ENCODE measurements around the gene CENPVL2. TPM values are rescaled to one million over a fixed set of nuclear protein-coding genes. Genes with fewer than 3 reads are reported as not detected.
"Not testable (repeated sequence)": the region's sequence is repeated elsewhere in the genome, so short reads cannot be mapped to it uniquely, and the experiment has no call there.

Gene CENPVL2
- not detected for polyA plus RNA-seq

DNA sequence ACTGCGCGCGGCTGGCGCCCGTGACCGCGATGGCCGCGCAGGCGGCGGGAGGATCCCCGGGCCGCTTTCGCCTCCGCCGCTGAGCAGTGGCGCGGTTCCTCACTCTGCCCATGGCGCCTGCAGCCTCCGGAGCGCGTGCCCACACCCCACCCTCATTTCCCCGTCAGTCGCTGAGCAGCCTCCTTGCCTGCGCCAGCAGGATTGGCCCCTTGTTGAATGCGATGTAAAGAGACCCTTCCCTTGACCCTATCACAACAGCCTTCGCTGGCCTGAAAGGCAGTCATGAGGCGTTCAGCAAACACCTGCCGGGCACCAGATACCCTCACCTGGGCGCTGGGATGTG lies at the start of gene CENPVL2:
Gene CENPVL2, minus strand, starts transcription at position 112 of the 343 bp plus-strand sequence. Its CDS starts 0 bp downstream, at position 112.
- DNase-seq; H3K4me1 Mint-ChIP-seq; H3K27me3 Mint-ChIP-seq (ENCODE audit: low read depth in 3 of 3); H3K27ac Mint-ChIP-seq; H3K4me3 Mint-ChIP-seq; H3K36me3 Mint-ChIP-seq; H3K9me3 Mint-ChIP-seq: not testable (repeated sequence)

DNA sequence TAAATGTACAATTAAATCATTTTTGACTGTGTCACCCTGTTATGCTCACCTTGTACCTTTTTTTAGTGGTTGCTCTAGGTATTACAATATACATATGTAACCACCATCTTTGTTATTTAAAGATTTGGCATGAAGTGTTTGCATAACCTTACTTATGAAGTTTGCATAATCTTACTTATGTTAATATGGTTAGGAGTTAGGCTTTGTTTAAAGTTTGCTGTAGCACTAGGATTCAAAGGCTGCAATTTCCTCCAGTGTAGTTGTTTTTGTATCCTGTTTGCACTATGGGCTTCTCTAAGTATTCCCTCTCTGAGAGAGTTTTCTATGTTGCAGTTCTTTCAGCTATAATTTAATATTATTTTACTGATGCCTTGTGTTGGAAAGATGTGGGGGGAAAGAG lies 45.6 kb upstream of the CENPVL2 start:
- no peak for DNase-seq
- Mint-ChIP-seq H3K27ac (no peak overlapping the region), H3K9me3 (no peaks in the 10 kb centered on the region), H3K36me3 (no peaks in the 10 kb centered on the region), H3K27me3 (ENCODE audit: low read depth in 3 of 3) (peaks cover 0 to 22% (median 9%) of the 10 kb centered on the region in 3 donors), H3K4me3 (no peak overlapping the region), H3K4me1 (no peaks in the 10 kb centered on the region)

DNA sequence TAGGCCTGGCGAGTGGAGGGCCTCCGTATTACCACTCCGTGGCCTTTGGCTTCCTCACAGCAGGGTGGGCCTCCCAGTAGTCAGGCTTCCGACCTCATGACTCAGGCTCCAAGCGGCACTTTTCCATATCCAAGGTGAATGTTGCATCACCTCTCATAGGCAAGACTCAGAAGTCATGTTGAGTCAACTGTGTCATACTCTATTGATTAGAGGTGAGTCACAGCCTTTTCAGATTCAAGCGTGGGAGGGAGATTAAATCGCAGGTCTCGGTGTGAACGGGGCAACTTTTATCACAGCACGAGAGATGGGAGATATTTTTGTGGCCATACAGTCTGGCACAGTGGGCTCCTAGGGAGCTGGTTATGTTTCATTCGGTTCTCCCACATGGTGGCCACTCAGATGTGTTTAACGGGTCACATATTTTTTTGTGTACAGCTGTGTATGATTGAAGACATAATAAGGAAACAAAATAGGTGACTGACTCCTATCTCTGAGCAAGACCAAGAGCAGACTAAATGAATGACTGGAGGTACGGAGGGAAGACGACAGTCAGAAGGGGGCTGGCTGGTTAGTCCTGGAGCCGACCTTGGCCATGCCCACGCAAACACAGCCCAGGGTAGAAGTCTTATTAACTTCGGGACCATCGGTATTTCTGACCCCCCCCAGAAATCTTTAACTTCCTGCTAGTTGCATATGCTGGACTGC lies 30.5 kb upstream of the CENPVL2 start:
- not testable (repeated sequence) for DNase-seq, H3K36me3 Mint-ChIP-seq, H3K4me3 Mint-ChIP-seq

DNA sequence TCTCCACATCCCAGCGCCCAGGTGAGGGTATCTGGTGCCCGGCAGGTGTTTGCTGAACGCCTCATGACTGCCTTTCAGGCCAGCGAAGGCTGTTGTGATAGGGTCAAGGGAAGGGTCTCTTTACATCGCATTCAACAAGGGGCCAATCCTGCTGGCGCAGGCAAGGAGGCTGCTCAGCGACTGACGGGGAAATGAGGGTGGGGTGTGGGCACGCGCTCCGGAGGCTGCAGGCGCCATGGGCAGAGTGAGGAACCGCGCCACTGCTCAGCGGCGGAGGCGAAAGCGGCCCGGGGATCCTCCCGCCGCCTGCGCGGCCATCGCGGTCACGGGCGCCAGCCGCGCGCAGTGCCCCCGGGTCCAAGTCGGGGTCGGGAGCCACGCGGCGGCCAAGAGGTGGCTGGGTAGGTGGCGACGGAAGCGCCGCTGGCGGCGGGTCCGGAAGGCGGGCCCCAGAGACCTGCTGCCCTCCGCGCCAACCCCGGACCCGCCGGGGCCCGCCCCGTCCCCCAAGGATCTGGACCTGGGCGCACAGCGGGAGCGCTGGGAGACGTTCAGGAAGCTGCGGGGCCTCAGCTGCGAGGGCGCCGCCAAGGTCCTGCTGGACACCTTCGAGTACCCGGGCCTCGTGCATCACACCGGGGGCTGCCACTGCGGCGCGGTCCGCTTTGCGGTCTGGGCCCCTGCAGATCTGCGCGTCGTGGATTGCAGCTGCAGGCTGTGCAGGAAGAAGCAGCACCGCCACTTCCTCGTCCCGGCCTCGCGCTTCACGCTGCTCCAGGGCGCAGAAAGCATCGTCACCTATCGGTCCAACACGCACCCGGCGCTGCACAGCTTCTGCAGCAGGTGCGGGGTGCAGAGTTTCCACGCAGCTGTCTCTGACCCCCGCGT lies 27.9 kb upstream of the CENPVL2 start, which contains the start of gene CENPVL1:
Gene CENPVL1, plus strand, starts transcription at position 236 of the 888 bp plus-strand sequence. Its CDS starts 0 bp downstream, at position 236.
- not testable (repeated sequence) for H3K27ac Mint-ChIP-seq; H3K27me3 Mint-ChIP-seq (ENCODE audit: low read depth in 3 of 3); H3K36me3 Mint-ChIP-seq; DNase-seq; H3K4me3 Mint-ChIP-seq; H3K9me3 Mint-ChIP-seq; H3K4me1 Mint-ChIP-seq

More for the DNA sequence above, 30.5 kb upstream of the CENPVL2 start:
- H3K27ac Mint-ChIP-seq; H3K27me3 Mint-ChIP-seq (ENCODE audit: low read depth in 3 of 3); H3K4me1 Mint-ChIP-seq; H3K9me3 Mint-ChIP-seq: not testable (repeated sequence)

DNA sequence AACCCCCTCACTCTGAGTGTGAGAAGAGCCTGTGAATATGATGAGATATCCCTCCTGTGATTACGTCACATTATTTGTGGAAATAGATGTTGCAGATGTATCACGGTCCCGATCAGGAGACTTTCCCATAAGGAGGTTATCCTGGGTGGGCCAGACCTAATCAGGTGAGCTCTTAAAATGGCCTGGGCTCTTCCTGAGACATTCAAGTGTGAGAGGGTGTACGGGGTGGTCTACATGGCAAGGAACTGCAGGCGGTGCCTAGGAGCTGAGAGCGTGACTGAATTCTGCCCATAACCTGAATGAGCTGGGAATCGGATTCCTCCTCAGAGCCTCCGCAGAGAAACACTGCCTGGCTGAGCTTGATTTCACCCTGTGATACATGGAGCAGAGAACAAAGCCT lies 14.8 kb upstream of the CENPVL2 start:
- H3K4me1 Mint-ChIP-seq = no peaks in the 10 kb centered on the region
- H3K36me3 Mint-ChIP-seq = no peaks in the 10 kb centered on the region

DNA sequence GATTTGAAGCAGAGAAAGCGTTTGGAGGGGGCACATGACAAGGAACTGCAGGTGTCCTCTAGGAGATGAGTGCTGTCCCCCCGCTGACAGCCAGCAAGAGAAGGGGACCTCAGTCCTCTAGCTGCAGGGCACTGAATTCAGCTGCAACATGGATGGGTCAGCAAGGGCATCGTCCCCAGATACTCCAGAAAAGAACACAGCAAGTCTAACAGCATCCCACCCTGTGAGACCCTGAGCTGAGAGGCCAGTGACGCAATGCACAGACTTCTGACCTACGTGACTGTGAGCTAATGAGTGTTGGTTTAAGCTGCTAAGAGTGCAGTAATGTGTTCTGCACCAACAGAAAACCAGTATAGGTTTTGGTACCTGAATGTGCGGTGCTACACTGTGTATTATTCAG lies 11.6 kb upstream of the CENPVL2 start:
- H3K9me3 Mint-ChIP-seq = no peaks in the 10 kb centered on the region
- DNase-seq = no peak
- H3K4me3 Mint-ChIP-seq = no peak overlapping the region
- no peak overlapping the region for H3K27ac Mint-ChIP-seq
- no peaks in the 10 kb centered on the region for H3K36me3 Mint-ChIP-seq
- H3K4me1 Mint-ChIP-seq = no peaks in the 10 kb centered on the region
- peaks cover 2 to 10% (median 7%) of the 10 kb centered on the region in 3 donors for H3K27me3 Mint-ChIP-seq (ENCODE audit: low read depth in 3 of 3)

More for the DNA sequence above, 14.8 kb upstream of the CENPVL2 start:
- H3K9me3 Mint-ChIP-seq = no peaks in the 10 kb centered on the region
- DNase-seq = no peak
- no peak overlapping the region for H3K27ac Mint-ChIP-seq
- peaks cover 2 to 15% (median 11%) of the 10 kb centered on the region in 3 donors for H3K27me3 Mint-ChIP-seq (ENCODE audit: low read depth in 3 of 3)
- H3K4me3 Mint-ChIP-seq = no peak overlapping the region

DNA sequence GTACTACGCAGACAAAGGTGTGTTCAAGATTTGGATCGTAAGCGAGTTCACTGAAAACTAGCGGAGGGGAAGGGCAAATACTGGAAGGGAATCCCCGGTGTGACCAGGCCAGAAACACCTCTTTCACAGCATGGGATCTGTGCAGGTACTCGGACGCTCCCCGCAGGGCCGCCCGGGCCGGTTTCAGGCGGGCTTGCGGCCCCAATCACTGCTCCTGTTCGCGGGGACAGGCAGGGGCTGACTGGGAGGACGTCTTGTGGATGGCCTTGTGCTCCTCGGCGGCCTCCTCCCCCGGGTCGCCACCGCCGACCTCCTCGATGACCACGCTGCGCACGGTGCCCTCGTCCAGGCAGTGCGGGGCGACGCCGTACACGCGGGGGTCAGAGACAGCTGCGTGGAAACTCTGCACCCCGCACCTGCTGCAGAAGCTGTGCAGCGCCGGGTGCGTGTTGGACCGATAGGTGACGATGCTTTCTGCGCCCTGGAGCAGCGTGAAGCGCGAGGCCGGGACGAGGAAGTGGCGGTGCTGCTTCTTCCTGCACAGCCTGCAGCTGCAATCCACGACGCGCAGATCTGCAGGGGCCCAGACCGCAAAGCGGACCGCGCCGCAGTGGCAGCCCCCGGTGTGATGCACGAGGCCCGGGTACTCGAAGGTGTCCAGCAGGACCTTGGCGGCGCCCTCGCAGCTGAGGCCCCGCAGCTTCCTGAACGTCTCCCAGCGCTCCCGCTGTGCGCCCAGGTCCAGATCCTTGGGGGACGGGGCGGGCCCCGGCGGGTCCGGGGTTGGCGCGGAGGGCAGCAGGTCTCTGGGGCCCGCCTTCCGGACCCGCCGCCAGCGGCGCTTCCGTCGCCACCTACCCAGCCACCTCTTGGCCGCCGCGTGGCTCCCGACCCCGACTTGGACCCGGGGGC lies 567 bp downstream of the CENPVL2 start:
- DNase-seq; H3K27me3 Mint-ChIP-seq (ENCODE audit: low read depth in 3 of 3); H3K9me3 Mint-ChIP-seq: not testable (repeated sequence)

DNA sequence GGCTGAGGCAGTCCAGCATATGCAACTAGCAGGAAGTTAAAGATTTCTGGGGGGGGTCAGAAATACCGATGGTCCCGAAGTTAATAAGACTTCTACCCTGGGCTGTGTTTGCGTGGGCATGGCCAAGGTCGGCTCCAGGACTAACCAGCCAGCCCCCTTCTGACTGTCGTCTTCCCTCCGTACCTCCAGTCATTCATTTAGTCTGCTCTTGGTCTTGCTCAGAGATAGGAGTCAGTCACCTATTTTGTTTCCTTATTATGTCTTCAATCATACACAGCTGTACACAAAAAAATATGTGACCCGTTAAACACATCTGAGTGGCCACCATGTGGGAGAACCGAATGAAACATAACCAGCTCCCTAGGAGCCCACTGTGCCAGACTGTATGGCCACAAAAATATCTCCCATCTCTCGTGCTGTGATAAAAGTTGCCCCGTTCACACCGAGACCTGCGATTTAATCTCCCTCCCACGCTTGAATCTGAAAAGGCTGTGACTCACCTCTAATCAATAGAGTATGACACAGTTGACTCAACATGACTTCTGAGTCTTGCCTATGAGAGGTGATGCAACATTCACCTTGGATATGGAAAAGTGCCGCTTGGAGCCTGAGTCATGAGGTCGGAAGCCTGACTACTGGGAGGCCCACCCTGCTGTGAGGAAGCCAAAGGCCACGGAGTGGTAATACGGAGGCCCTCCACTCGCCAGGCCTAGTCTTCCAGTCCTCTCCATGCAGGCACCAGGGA lies 2.8 kb downstream of the CENPVL2 start:
- not testable (repeated sequence) for H3K27me3 Mint-ChIP-seq (ENCODE audit: low read depth in 3 of 3); H3K36me3 Mint-ChIP-seq; H3K4me3 Mint-ChIP-seq; DNase-seq; H3K4me1 Mint-ChIP-seq; H3K9me3 Mint-ChIP-seq; H3K27ac Mint-ChIP-seq

More for the DNA sequence above, 567 bp downstream of the CENPVL2 start:
- not testable (repeated sequence) for H3K36me3 Mint-ChIP-seq, H3K4me3 Mint-ChIP-seq, H3K4me1 Mint-ChIP-seq, H3K27ac Mint-ChIP-seq

DNA sequence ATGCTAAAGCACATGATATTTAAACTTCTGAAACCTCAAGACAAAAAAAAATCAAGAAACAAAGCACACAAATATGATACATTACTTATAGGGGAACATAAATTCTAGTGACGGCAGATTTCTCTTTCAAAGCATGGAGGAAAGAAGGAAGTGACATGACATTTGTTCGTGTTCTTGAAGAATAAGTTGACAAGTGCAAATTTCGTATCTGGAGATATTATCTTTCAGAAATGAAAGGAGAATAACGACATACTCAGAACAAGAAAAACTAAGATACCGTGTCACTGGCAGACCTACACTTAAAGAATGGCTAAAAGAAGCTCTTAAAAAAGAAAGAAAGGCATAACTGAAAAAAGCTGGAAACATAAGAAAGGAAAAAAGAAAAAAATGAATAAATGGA lies 16.6 kb downstream of the CENPVL2 start:
- H3K9me3 Mint-ChIP-seq = no peaks in the 10 kb centered on the region
- H3K27ac Mint-ChIP-seq = no peak overlapping the region
- H3K27me3 Mint-ChIP-seq (ENCODE audit: low read depth in 3 of 3) = peaks cover 0 to 26% (median 0%) of the 10 kb centered on the region in 3 donors
- DNase-seq = no peak
- H3K4me1 Mint-ChIP-seq = no peaks in the 10 kb centered on the region
- H3K4me3 Mint-ChIP-seq = no peak overlapping the region
- no peaks in the 10 kb centered on the region for H3K36me3 Mint-ChIP-seq

DNA sequence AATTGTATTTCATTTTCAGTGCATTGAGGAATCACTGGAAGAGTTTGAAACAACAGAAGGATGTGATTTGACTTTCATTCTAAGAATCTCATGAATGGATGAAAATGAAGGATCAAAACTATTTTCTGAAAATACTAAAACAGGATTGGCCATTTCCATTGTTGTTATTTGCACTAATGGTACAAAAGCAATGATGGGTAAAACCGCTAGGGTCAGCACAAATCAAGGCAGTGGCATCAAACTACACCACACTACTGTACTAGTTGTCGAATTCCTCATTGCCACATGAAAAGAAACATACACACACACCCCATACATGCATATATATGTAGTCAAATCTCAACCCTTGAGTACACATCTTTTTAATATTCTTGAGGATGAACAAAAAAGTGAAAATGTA lies 39.3 kb downstream of the CENPVL2 start:
- DNase-seq = no peak
- no peak overlapping the region for H3K27ac Mint-ChIP-seq
- H3K4me3 Mint-ChIP-seq = no peak overlapping the region
- H3K36me3 Mint-ChIP-seq = no peaks in the 10 kb centered on the region
- H3K9me3 Mint-ChIP-seq = no peaks in the 10 kb centered on the region
- no peaks in the 10 kb centered on the region for H3K4me1 Mint-ChIP-seq
- H3K27me3 Mint-ChIP-seq (ENCODE audit: low read depth in 3 of 3) = peaks cover 3 to 14% (median 7%) of the 10 kb centered on the region in 3 donors

DNA sequence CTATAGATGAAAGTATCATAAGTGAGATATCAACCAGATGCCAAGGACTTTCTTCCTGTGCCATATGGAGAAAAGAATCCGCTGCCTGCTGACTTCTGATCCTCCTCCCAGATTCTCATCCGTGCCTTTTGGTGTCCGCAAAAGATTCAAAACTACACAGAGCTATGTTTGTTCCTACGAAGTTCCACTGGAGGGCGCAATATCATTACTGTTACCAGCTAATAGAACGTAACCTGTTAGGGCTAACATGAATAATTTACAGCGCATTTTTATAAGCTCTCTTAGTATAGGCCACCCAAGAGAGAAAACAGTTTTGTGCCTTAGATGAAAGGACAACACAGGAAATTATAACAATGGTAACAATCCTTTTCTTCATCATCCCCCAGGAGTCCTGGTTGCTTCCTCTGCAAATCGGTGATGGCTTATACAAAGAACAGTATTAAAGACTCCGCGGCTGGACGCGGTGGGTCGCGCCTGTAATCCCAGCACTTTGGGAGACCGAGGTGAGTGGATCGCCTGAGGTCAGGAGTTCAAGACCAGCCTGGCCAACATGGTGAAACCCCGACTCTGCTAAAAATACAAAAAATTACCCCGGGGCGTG lies 41.1 kb downstream of the CENPVL2 start:
- Mint-ChIP-seq H3K27ac (no peak overlapping the region), H3K36me3 (no peaks in the 10 kb centered on the region), H3K4me3 (no peak overlapping the region), H3K4me1 (no peaks in the 10 kb centered on the region), H3K9me3 (no peaks in the 10 kb centered on the region), H3K27me3 (ENCODE audit: low read depth in 3 of 3) (peaks cover 3 to 14% (median 7%) of the 10 kb centered on the region in 3 donors)
- DNase-seq = peak in 1 of 3 donors; percentile 0

DNA sequence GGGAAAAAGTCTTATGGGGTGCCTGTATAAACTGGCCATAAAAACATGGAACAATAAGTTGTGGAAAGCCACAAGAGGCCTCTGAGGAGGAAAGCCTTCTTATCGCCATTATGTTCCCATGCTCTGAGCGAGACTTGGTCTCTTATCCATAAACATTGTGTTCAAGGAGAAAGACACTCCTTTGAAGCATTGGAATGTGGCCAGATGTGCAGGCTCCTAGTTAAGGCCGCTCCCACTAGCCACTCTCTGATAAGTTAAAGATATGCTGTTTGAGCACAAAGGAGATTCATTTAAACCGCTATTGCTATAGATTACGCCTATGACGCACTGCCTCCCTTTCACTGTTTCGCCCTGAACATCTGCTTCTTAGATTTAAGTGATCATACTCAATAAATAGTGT lies 46.1 kb downstream of the CENPVL2 start:
- not testable (repeated sequence) for H3K27ac Mint-ChIP-seq

More for the DNA sequence above, 46.1 kb downstream of the CENPVL2 start:
- not testable (repeated sequence) for H3K4me1 Mint-ChIP-seq, H3K9me3 Mint-ChIP-seq, H3K4me3 Mint-ChIP-seq, H3K36me3 Mint-ChIP-seq, DNase-seq
- H3K27me3 Mint-ChIP-seq (ENCODE audit: low read depth in 3 of 3) = peaks cover 0 to 17% (median 15%) of the 10 kb centered on the region in 3 donors

Data from immature natural killer cell (primary cell).